Measurements from ENCODE around the gene CLIP1. TPM values are rescaled to one million over a fixed set of nuclear protein-coding genes. Genes with fewer than 3 reads are reported as not detected.

The CLIP1 gene
- total and polyA plus RNA-seq, 2 donors from 2014 or later (not counting 2 experiments from before 2014, with no cell fraction given) = 6.8 to 31.5 TPM

Other genes with a start within 250 kb of the CLIP1 start
- not detected in 2 replicates for gene IL31, start 248.4 kb downstream of the CLIP1 start, total RNA-seq
- not detected in 2 replicates for gene IL31, start 248.4 kb downstream of the CLIP1 start, polyA plus RNA-seq
- gene LRRC43, start 239.5 kb downstream of the CLIP1 start, total RNA-seq = 0.28 and 0.61 TPM in 2 replicates
- gene LRRC43, start 239.5 kb downstream of the CLIP1 start, polyA plus RNA-seq = 0.26 and 0.28 TPM in 2 replicates
- 1.2 and 1.3 TPM in 2 replicates for gene B3GNT4, start 219.0 kb downstream of the CLIP1 start, total RNA-seq
- 1.2 and 2.3 TPM in 2 replicates for gene B3GNT4, start 219.0 kb downstream of the CLIP1 start, polyA plus RNA-seq
- gene DIABLO, start 196.6 kb downstream of the CLIP1 start, total RNA-seq = 59.1 and 61.3 TPM in 2 replicates
- gene DIABLO, start 196.6 kb downstream of the CLIP1 start, polyA plus RNA-seq = 59.9 and 63.9 TPM in 2 replicates
- gene VPS33A, start 156.2 kb downstream of the CLIP1 start, total RNA-seq = 15.4 and 17.5 TPM in 2 replicates
- gene VPS33A, start 156.2 kb downstream of the CLIP1 start, polyA plus RNA-seq = 11.2 and 13.1 TPM in 2 replicates
- gene ZCCHC8, start 78.3 kb upstream of the CLIP1 start, total RNA-seq = 19.3 and 20.7 TPM in 2 replicates
- 11.3 and 12.1 TPM in 2 replicates for gene ZCCHC8, start 78.3 kb upstream of the CLIP1 start, polyA plus RNA-seq
- 48.8 and 62.1 TPM in 2 replicates for gene RSRC2, start 104.3 kb upstream of the CLIP1 start, total RNA-seq
- 25.2 and 36.8 TPM in 2 replicates for gene RSRC2, start 104.3 kb upstream of the CLIP1 start, polyA plus RNA-seq
- gene KNTC1, start 104.6 kb upstream of the CLIP1 start, total RNA-seq = 37.0 and 42.8 TPM in 2 replicates
- 17.5 and 20.2 TPM in 2 replicates for gene KNTC1, start 104.6 kb upstream of the CLIP1 start, polyA plus RNA-seq